Measurements from ENCODE around the gene PVALB. TPM values are rescaled to one million over a fixed set of nuclear protein-coding genes. Genes with fewer than 3 reads are reported as not detected.

Gene PVALB
- total RNA-seq, 2 experiments from 2014 or later: not detected

DNA sequence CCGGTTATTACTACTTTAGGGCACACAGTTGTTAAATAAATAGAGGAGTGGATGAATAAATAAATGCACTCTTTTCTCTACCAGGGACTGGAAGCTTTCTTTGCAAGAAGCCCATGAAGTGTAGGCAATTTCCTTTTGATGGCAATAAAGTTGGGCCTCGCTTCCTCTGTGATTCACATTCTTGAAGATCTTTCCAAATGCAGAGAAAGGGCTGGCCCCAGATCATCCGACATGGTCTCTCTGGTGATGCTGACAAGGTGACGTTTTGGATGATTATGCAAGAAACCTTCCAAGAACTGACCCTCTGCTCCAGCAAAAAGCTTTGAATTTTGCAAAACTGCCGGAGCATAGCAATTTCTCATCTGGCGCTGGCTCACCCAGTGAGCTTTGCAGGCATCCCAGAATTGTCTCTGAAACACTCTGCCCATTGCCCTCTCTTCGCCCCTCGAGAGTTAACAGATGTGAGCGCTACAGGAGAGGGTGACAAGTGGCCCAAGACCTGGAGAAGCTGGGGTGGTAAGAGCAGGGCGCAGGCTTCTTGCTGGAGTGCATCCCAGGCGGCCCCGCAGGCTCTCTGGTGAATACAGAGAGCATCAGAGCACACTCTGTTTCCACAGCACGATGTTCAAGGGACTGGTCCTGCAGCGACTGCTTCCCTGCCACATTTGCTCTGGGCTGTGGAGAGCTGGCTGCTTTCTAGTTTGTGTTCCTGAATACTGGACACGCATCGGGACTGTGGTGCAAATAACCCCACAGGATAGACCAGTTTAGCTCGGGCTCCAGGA is 29.4 kb downstream of the PVALB start:
- POLR2A ChIA-PET: no interaction called here
- CTCF ChIA-PET: interaction anchor here (1.7 to 3.9 kb wide), 2 partner anchors 11 to 69 kb away, joined by 5 to 20 read pairs; partner anchors contain the start of gene IFT27

DNA sequence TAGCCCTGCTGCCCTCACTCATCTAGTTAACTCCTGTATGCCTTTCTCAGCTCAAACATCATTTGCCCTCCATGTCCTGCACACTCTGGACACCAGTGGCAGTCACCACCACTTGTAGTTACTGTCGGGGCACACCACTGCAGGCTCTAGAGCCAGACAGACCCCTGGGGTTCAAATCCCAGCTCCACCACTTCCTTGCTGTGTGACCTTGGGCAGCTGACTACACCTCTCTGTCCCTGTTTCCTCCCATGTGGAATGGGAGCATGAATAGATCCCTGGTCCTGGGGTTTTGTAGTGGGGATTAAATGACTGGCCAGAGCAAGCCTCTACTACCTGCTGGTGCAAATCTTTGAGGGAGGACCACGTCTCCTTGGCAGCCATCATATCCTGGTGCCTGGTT is 33.1 kb downstream of the PVALB start:
- POLR2A ChIA-PET: no interaction called here
- CTCF ChIA-PET: interaction anchor here (2.5 to 3.2 kb wide), 3 partner anchors 28 to 73 kb away, joined by 9 to 28 read pairs (median 23); no protein-coding TSS in a partner anchor

DNA sequence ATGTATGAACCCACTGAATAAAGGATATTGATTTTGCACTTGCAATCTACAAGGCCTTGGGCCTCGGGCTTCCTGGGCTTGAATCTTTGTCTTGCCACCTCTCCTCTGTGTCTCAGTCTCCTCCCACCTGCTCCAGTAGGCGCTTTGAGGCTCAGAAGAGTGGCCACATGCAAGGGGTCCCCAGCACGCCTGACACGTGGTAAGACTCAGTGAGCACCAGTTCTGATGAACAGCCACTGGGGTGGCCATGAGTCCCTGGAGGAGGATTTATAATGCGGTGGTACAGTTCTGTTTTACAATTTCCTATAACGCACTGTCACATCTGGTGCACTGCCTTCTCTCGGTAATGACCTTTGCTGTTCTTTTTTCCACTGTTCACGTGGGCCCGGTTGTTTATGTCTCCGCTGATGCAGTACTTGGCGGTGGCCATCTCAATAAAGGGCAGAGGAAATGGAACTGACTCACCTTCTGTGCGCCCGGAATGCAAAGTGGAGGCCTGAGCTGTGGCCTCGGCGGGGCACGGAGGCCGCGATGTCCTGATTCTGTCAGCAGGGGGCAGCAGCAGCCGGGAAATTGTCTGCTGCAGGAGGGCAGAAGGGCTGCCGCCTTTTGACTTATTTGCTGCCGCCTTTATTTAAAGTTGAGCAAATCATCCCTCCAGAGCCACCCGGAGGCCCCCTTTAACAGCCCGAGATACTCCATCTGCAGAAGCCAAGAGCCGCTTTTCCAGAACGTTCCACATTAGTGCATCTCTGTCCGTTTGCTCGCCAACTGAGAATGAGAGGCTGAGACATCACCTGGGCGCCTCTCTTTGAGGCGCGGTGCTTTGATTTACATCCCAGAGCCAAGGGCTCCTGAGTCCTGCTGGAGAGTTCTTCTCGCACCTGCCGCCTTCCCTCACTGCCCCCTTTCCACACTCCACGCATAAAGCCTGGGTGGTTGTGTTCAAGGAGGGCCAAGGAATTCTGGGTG is 34.9 kb downstream of the PVALB start:
- ChIA-PET POLR2A (no interaction called here), CTCF (interaction anchor here (0.5 to 3.2 kb wide), 11 partner anchors 8 to 448 kb away, joined by 3 to 28 read pairs (median 5); partner anchors contain the start of gene NCF4)

DNA sequence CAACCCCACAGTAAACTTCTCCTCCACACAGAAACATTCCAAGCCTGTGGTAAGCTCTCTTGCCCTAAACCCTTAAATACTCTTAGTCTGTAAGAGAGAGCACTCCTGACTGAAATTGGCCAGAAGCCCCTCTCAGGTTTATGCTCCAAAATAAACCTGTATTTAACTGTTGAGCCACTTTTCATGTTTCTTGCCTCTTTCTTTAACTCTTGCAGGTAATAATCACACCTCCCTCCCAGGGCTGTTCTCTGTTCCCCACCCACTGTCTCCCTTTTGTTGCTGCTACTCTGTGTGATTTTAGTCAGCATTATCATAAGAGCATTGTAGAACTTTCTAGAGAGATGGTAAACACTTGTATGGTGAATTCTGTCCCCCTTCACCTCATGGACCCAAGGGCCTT is 38.8 kb downstream of the PVALB start:
- POLR2A ChIA-PET: no interaction called here
- CTCF ChIA-PET: interaction anchor here (0.8 to 3.5 kb wide), 2 partner anchors 78 to 200 kb away, joined by 3 to 14 read pairs; no protein-coding TSS in a partner anchor

DNA sequence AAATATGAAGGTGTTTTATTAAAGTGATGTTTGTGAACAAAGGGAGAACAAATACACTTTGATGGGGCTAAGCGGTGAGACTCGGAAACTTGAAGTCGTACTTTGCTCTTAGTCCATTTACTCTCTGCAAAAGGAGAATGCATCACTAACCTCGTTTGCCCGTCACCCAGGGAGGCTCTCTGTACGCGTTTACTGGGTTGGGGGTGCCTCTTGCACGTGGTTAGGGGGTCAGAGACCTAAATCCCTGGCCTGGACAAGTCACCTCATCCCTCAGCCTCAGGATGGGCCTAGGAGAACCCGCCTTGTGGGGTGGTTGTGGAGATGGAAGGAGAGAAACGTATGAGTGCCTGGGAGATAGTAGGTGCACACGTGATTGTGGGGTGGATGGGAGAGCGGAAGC is 40.1 kb downstream of the PVALB start:
- ChIA-PET CTCF (interaction anchor here (1.3 to 2.7 kb wide), 5 partner anchors 10 to 201 kb away, joined by 5 to 15 read pairs (median 5); no protein-coding TSS in a partner anchor), POLR2A (interaction anchor here (0.5 to 1.0 kb wide), 3 partner anchors 84 to 463 kb away, joined by 3 to 4 read pairs (median 3); partner anchors contain the start of gene NCF4)

DNA sequence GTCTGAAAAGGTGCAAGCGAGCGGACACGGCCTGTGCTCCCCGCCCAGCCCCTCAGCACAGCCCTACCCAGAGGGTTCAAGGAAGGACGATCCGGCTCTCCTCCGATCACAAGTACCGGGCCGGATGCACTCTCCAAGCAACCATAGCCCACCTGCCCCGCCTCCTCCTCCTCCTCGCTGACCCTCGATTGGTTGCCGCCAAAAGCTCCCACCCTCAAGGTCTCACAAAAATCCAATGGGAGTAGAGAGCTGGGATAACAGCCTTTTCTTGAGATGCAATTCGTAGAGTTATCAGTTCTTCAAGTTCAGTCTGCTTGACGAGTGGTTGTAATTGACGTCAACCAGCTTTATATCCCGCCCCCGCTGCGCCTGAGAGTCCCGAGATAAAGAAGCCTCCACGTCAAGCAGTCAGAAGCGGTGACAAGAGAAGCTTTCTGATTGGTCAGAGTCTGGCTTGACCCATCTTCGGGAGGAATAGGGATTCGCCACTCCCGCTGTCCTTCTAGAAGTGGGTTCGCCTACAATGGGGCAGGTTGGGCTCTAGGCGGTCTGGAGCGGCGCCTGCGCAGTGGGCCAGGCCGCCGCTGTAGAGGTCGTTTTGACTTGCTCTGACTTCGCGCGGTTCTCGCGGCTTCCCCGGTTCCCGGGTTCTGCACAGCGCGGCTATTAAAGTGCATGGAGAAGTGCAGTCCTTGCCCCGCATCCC is 40.7 kb downstream of the PVALB start, which contains the start of gene IFT27:
Gene IFT27 (minus strand): TSS at position 156 of the 706 bp plus-strand sequence. CDS start 412 bp downstream, outside the sequence.
- POLR2A ChIA-PET: interaction anchor here (0.5 to 1.0 kb wide), 7 partner anchors 85 to 468 kb away, joined by 3 to 5 read pairs (median 4); partner anchors contain the start of genes EIF3D, NCF4 and RAC2
- CTCF ChIA-PET: interaction anchor here (1.3 to 2.7 kb wide), 6 partner anchors 11 to 201 kb away, joined by 4 to 15 read pairs (median 5); no protein-coding TSS in a partner anchor

DNA sequence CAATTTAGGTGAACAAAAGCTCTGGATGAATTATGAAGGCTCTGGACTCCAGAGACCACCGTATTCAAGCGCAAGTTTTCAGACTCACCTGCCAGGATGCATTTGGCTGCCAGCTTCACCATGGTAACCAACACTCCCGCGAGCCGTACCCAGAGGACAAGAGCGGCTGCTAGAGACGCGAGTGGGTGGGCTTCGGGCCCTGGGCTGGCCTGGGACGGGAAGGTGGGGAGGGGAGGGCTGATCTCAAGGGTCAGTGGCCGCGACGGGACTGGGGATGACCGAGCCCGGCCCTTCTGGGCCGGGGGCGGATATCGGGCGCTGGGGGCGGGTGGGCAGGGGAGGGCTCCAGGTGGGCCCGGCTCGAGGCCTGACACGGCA is 41.3 kb downstream of the PVALB start:
- ChIA-PET POLR2A (interaction anchor here (0.7 to 1.0 kb wide), 4 partner anchors 197 to 468 kb away, joined by 3 to 5 read pairs (median 4); partner anchors contain the start of genes EIF3D and RAC2), CTCF (interaction anchor here (1.3 to 2.7 kb wide), 5 partner anchors 11 to 202 kb away, joined by 4 to 15 read pairs (median 5); no protein-coding TSS in a partner anchor)

DNA sequence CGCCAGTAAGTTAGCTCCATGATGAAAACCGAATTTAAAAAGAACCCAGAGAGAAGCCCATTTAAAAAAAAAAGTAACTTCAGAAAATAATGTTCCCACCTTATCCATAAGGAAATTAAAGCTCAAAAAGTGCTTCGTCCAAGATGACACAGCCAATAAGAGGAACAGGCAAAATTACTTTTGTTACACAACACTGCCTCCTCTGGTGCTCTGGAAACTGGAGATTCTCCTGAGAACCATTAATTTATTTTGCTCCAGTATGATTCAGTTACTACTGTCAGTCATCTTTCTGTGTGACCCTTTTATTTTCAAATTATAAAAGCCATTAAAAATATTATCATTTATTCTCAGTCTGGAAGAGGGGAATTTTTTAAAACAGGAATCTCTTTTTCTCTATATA is 42.9 kb downstream of the PVALB start:
- ChIA-PET POLR2A (no interaction called here), CTCF (interaction anchor here (1.4 to 1.6 kb wide), 3 partner anchors 8 to 82 kb away, joined by 4 to 8 read pairs (median 5); no protein-coding TSS in a partner anchor)

DNA sequence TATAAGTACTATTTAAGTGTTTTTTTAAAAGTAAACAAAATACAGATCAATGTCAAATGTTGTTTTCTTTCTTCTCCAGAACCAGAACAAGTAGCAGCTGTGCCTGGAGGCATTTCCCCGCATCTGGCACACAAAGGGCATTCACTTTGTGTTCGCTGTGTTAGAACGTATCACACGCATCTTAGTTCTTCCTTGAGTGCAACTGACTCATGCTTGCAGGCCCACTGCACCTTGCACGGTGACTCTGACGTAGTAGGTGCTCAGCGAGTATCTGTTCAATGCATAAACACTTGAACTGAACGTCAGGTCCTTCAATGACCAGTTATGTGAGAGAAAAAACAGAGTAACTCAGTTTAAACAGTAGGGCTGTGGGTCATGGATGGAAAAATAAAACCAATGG is 44.4 kb downstream of the PVALB start:
- ChIA-PET POLR2A (no interaction called here), CTCF (interaction anchor here (1.6 kb wide), 1 partner anchor 84 kb away, joined by 5 read pairs; no protein-coding TSS in a partner anchor)

DNA sequence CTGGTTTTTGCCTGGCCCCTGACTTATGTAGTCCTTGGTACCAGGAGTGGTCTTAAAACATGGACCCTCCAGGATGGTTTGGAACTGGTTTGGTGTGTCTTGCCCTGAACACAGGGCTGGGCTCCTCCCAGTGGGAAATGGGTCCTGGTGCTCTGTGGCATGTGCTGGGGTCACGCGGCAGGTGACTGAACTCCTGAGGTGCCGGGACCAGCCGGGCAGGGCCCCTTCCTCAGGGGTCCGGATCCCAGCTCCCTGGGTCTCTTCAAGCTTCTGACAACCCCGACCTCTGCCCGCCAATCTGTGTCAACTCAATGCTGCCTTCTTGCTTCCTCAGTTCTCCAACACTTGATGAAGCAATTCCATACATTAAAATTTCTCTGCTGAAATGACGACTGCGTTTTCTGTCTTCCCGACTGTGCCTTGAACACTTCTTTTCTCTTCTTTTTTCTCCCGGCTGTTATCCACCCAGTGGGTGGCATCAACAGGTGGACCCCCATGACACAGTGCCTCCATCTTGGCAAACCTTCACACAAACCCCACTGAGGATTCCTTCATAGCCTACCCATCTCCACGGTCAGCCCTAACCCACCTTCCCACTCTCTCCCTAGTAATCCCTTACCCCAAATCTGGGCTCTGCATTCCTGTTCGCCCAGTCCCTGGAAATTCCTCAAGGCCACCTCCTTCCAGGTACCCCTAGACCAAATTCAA is 45.3 kb downstream of the PVALB start:
- ChIA-PET CTCF (no interaction called here), POLR2A (no interaction called here)

DNA sequence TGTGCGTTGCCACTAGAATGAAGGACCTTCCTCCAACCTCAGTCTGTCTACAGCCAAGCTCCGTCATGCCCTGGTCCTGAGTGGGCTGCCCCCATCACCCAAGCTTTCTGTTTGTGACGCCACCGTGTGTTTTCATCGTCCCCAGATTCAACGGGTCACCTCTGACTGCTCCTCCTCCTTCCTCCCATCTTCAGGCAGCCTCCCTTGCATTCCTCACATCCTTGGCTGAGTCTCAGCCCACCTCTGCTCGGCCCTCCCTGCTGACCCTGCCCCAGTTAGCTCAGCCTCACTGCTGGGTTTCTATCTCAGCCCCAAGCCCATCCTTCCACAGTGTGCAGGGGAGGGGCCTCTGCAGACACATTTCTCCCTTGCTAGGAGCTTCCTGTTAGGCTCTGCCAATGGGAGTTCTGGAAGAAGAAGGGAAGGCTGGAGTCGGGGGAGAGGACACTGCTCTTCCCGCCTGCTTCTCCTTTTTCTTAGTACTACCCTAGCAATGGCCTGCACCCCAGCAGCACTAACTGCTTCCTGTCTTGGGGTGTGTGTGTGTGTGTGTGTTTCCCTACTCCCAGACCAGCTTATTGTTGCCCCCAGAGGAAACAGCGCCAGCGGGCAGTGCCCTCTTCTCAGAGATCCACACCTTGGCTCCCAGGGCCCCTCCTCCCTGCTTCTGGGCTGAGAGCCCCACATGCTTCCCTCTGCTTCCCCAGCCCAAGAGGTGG is 46.2 kb downstream of the PVALB start:
- POLR2A ChIA-PET: no interaction called here
- CTCF ChIA-PET: no interaction called here

DNA sequence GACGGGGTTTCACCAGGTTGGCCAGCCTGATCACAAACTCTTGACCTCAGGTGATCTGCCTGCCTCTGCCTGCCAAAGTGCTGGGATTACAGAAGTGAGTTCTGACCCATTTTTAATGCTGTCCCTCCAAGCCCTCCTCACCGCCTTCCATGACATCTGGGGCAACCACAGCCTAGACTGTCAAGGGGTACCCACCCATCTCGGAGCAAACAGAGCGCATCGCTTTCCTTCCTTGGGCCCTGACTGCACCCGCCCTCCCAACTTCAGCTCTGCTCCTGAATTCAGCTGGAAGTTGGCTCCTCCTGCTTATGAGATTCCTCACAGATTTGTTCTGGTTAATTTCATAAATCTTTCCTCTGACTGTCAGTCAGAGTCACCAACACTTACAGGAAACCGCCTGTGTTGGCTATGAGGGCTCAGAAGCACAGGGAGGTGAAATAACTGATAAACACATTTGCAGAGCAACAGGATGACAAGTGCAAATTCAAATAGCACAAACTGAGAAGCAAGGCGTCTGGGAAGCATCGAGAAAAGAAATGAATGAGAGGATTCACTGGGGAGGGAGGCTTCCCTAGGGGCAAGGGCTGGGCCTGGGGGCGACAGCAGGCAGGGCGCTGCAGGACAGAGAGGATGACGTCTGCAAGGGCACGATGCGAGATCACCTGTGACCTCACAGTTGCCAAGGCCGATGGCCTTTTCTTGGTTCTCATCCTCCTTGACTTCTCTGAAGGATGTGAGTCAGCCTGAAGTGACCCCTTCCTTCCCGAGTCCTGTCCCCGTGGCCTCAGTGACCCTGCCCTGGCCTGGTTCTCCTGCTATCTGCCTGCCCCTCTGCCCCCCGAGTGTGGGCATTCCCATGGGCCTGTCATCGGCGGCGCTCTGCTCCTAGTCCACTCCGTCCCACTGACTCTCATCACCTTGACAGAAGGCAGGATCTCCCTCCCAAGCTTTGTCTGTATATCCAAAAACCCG is 47.0 kb downstream of the PVALB start:
- ChIA-PET POLR2A (no interaction called here), CTCF (no interaction called here)

DNA sequence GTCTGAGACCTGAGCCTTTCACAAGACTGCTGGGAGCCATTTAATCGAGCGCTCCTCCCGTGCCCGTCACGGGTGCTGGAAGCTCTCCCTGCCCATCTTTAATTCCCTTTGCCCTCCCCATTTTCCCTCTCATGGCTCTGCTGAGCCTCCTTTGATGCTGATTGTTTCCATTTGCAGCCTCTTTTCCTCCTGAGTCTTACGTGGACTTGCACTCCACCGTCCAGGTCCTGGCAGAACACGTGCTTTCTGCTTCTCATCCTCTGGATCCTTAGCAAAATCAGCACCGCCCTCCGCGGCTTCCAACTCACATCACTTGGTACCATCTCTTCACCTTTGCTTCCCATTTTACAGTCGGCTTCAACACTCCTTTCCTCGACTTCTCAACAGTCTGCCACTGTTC is 48.2 kb downstream of the PVALB start:
- ChIA-PET POLR2A (no interaction called here), CTCF (no interaction called here)

DNA sequence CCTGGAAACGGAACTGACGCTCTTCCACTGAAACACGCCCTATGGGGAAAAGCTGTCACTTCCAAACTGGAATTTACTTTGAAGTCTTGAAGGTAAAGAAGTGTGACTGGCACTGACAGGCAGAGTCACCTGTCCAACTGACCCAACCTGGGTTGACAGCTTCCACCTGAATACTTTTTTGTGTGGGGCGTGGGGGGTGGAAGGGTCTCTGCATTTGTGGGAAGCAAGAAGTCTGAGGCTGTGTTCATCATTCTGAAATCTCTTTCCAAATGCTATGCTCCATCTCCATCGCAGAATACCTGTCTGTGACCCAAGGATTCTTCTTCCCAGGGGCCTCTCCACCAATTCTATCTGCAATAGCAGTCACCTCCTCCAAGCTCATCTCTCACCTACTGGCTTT is 48.7 kb downstream of the PVALB start:
- CTCF ChIA-PET: no interaction called here
- POLR2A ChIA-PET: no interaction called here

DNA sequence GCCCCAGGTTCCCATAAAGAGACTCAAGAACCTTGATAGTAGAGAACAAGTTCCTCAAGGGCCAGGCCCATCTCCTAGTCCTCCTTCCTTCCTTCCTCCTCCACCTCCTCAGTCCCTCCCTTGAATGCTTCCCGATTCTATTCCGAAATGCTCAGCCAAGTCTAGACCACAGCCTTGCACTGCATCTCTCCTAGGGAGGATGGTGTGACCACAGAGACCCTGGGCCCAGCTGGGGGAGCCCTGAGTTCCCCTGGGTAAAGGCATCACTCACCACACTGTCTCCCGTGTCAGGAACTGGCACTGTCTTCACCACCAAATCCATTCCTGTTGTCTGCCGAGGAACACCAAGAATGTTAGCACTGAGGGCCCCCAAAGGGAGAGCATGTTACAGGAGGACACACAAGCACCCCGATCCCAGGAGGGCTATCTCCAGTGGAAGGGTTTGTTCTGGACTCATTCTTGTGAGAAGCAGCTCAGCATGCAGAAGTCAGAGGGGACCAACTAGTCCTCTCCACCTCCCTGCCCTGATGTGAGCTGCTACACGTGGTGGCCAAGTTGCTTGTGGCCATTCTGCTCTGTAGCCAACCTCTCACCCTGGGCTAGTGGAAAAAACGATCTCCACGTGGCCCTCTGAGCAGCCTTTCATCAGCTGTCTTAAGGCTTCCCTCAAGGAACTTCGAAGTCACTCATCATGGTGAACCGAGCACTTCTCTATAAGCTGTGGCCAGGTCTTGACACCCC is 49.6 kb downstream of the PVALB start:
- CTCF ChIA-PET: interaction anchor here (0.7 to 1.1 kb wide), 2 partner anchors 9 to 78 kb away, joined by 4 to 5 read pairs; no protein-coding TSS in a partner anchor
- POLR2A ChIA-PET: no interaction called here

DNA sequence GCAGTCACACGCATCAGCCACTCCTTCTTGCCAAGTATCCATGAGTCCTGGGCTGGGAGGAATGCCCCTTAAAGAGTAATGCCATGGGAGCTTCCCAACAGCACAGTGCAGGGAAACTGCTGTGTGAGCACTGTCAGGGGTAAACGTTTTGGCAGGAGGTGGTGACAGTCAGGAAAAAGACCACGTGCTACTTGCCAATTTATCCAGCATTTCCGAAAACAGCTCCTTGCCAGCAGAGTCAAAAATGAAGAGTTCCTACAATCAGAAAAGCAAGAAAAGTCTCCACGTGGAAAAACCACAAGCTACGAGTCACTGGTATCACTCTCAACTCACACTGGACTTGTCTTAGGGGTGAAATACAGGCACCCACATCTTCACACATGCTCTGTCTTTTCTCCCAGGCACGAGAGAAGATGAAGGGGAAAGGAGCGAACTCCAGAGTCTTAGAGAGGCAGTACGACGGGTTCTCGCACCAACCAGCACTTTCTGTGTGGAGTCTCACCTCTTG is 50.8 kb downstream of the PVALB start:
- ChIA-PET POLR2A (no interaction called here), CTCF (interaction anchor here (0.7 to 1.1 kb wide), 2 partner anchors 8 to 80 kb away, joined by 4 to 5 read pairs; no protein-coding TSS in a partner anchor)

Measured in activated CD8-positive, alpha-beta memory T cell treated with anti-CD3 and anti-CD28 coated beads for 36 hours (primary cell).